ENCODE measurements around the gene PCGF2.

GRCh38 chr17:38710985-38711384 is 37.2 kb downstream of the PCGF2 start:
- TF ChIP-seq TAF1 (IDR thresholded peaks at IDR 0.05; ENCODE audit: low read depth, low read length) (no peak), POLR2AphosphoS5 (IDR thresholded peaks at IDR 0.05; ENCODE audit: low read depth, low read length) (no peak)

All from GM12891 (cell line).